Loucy (cell line): ENCODE measurements around the gene NR2C2AP.

Experiments used
- CTCF ChIP-seq: fragments of 200-600 bp; sonication (generic); conservative IDR thresholded peaks from 2 replicates; pipeline ENCODE4 v1.5.1; 2014; ENCODE audit warnings: mild to moderate bottlenecking, antibody characterized with exemption, low read length
- EZH2phosphoT487 ChIP-seq: fragments of 200-600 bp; IDR thresholded peaks from 2 replicates; pipeline ENCODE4 v1.6.1; 2018; ENCODE audit warnings: antibody characterized with exemption, mild to moderate bottlenecking, moderate library complexity, borderline replicate concordance

- TF ChIP-seq CTCF (no peak), EZH2phosphoT487 (no peak)
These were observed 24.0 kb upstream of the NR2C2AP start for GRCh38 chr19:19227217-19227616.
